ENCODE measurements around the gene LIPI.

- TF ChIP-seq ELK4 (IDR thresholded peaks at IDR 0.05; ENCODE audit: borderline replicate concordance, low read depth, low read length) (no peak), ZBTB26 (tag by site-specific recombination; optimal IDR thresholded peaks at IDR 0.05) (no peak), KLF8 (tag by site-specific recombination; IDR thresholded peaks at IDR 0.05) (no peak), GLI4 (tag by site-specific recombination; IDR thresholded peaks at IDR 0.05) (no peak), ZNF146 (tag by site-specific recombination; IDR thresholded peaks at IDR 0.05) (no peak)
Measured at GRCh38 chr21:14206222-14206621, 4.5 kb downstream of the LIPI start.
